Lower leg skin (tissue), 4 donors: Measurements from ENCODE around the gene HNF1A. TPM values are rescaled to one million over a fixed set of nuclear protein-coding genes. Genes with fewer than 3 reads are reported as not detected.

Experiments used
- DNase-seq, 2 donors: peaks; one replicate each; pipeline ENCODE4 v3.0.0-alpha.2; 2019; ENCODE audit warnings: low spot score in 2 of 2
- H3K4me3 ChIP-seq: fragments of 200-600 bp; sonication (generic); 2 replicates; pipeline ENCODE4 v1.5.1; 2017; ENCODE audit warnings: mild to moderate bottlenecking, low read depth; ENCODE audit not compliant: poor library complexity, severe bottlenecking
- POLR2A ChIP-seq, 2 donors: fragments of 450-650 bp; IDR thresholded peaks; one replicate each; pipeline ENCODE4 v1.6.1; 2016 to 2017; ENCODE audit warnings: antibody characterized with exemption in 2 of 2, mild to moderate bottlenecking in 1 of 2, moderate library complexity in 1 of 2
- WGBS, 2 donors: methylation state at CpG; one replicate each; pipeline ENCODE4 v1.1.5; 2018; 5-methylcytosine and 5-hydroxymethylcytosine counted together
- intact Hi-C: fragments of 100-400 bp; cut with DNase I; formaldehyde crosslinking; loops from one replicate; pipeline ENCODE4 v1.15.0; 2023; ENCODE audit warnings: low total_unique reads
- total RNA-seq, 4 donors: library from RNA; depleted of rRNA; stranded (reverse); fragments of >200 nt; gene quantifications; one replicate each; pipeline ENCODE4 v1.1.0, GENCODE V29; 2016
- TF ChIP-seq, protein P1 (sequence below), 3 donors: fragments of 450-650 bp; IDR thresholded peaks; one replicate each; pipeline ENCODE4 v1.5.1; 2016; ENCODE audit warnings: antibody characterized with exemption in 3 of 3, mild to moderate bottlenecking in 3 of 3, moderate library complexity in 2 of 3

The HNF1A gene
- total RNA-seq, 4 donors from 2014 or later = 0.10 to 0.23 TPM; not detected in 2

- H3K4me3 ChIP-seq = no peak overlapping the region
- intact Hi-C loops = no loop called here
- no peak for DNase-seq
- TF ChIP-seq, protein P1, sequence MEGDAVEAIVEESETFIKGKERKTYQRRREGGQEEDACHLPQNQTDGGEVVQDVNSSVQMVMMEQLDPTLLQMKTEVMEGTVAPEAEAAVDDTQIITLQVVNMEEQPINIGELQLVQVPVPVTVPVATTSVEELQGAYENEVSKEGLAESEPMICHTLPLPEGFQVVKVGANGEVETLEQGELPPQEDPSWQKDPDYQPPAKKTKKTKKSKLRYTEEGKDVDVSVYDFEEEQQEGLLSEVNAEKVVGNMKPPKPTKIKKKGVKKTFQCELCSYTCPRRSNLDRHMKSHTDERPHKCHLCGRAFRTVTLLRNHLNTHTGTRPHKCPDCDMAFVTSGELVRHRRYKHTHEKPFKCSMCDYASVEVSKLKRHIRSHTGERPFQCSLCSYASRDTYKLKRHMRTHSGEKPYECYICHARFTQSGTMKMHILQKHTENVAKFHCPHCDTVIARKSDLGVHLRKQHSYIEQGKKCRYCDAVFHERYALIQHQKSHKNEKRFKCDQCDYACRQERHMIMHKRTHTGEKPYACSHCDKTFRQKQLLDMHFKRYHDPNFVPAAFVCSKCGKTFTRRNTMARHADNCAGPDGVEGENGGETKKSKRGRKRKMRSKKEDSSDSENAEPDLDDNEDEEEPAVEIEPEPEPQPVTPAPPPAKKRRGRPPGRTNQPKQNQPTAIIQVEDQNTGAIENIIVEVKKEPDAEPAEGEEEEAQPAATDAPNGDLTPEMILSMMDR (IDR thresholded peaks at IDR 0.05) = no peak
- TF ChIP-seq POLR2A (IDR thresholded peaks at IDR 0.05) = no peak
- 77 to 88% methylated on average over 3 of the region's 3 CpGs for WGBS, 2 donors
These were observed 11.3 kb downstream of the HNF1A start for GRCh38 chr12:120989687-120990086.

DNA sequence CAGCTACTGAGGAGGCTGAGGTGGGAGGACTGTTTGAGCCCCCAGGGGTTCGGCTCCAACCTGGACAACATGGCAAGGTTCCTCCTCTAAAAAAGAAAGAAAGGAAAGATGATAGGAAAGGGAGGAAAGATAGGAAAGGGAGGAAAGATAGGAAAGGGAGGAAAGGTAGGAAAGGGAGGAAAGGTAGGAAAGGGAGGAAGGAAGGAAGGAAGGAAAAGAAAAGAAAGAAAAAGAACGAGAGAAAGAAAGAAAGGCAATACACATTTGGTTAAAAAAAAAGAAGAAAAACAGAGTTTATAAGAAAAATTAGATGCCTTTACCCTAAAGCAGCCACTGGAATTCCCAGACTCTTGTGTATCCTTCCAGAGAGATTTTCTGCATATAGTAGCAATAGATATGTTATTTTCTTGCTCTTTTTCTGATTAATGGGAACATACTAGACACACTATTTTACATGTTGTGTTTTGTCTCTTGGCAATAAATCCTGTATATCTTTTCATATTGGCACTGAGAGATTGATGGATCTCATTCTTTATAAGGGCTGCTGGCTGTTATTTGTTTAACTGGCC, 12.2 kb downstream of the HNF1A start:
- no peak overlapping the region for H3K4me3 ChIP-seq
- 74 to 91% methylated on average over 2 of the region's 2 CpGs for whole genome bisulfite sequencing, 2 donors
- TF ChIP-seq POLR2A (IDR thresholded peaks at IDR 0.05) = no peak
- TF ChIP-seq, protein P1 (IDR thresholded peaks at IDR 0.05) = no peak
- intact Hi-C loops = no loop called here
- DNase-seq = no peak

DNA sequence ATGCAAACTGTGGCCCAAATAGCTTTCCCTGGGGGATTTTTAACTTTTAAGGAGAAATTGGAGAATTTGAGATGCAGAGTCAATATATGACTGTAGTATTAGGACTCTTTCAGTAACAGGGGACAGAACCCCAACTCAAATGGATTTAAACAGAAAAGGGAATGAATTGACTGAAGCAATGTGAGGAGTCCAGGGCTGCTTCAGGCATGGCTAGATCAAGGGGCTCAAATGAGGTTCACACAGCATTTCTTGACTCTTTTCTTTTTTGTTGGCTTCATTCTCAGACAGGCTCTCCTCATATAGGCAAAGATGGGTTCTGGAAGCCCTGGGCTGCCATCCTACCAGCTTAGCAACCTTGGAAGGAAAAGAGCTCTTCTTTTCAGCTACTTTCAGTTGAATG, 13.6 kb downstream of the HNF1A start:
- H3K4me3 ChIP-seq = no peak overlapping the region
- no peak for DNase-seq
- TF ChIP-seq, protein P1 (IDR thresholded peaks at IDR 0.05) = no peak
- TF ChIP-seq POLR2A (IDR thresholded peaks at IDR 0.05) = no peak
- intact Hi-C loops = no loop called here

- WGBS, 2 donors = 89 to 100% methylated on average over 1 of the region's 1 CpG
- intact Hi-C loops = no loop called here
- no peak for DNase-seq
- no peak overlapping the region for H3K4me3 ChIP-seq
- TF ChIP-seq POLR2A (IDR thresholded peaks at IDR 0.05) = no peak
- TF ChIP-seq, protein P1 (IDR thresholded peaks at IDR 0.05) = no peak
These were observed 14.6 kb downstream of the HNF1A start for GRCh38 chr12:120992989-120993388.

DNA sequence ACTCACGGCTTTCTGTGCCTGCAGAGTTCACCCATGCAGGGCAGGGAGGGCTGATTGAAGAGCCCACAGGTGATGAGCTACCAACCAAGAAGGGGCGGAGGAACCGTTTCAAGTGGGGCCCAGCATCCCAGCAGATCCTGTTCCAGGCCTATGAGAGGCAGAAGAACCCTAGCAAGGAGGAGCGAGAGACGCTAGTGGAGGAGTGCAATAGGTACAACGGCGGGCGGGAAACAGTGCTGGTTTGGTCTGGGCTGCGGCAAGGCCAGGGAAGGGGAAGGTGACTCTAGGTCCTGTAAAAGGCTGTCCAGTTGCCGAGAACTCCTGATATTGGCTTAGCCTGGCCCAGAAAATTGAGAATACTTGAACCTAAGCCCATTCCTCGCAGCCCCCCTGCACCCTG, 15.2 kb downstream of the HNF1A start:
- H3K4me3 ChIP-seq = no peak overlapping the region
- TF ChIP-seq, protein P1 (IDR thresholded peaks at IDR 0.05) = no peak
- no peak for TF ChIP-seq POLR2A (IDR thresholded peaks at IDR 0.05)
- intact Hi-C loops = no loop called here
- no peak for DNase-seq
- WGBS, 2 donors = 83 to 86% methylated on average over 11 of the region's 11 CpGs

GRCh38 chr12:120994059-120994458, 15.7 kb downstream of the HNF1A start:
- DNase-seq = no peak
- WGBS, 2 donors = 93% methylated on average over 14 to 15 of the region's 15 CpGs
- no peak for TF ChIP-seq POLR2A (IDR thresholded peaks at IDR 0.05)
- TF ChIP-seq, protein P1 (IDR thresholded peaks at IDR 0.05) = no peak
- intact Hi-C loops = no loop called here
- no peak overlapping the region for H3K4me3 ChIP-seq
